PC-9 (cell line): ENCODE data around the gene ALB. TPM values are rescaled to one million over a fixed set of nuclear protein-coding genes. Genes with fewer than 3 reads are reported as not detected.

Source experiments
- BruUV-seq: library from RNA; stranded (reverse); fragments of 400-500 nt; replicated peaks from 2 replicates; lab custom pipeline; 2021; lab: Mats Ljungman, UMichigan
- CTCF ChIA-PET: fragments of 300-600 bp; sonication (Branson Sonifier 250); formaldehyde crosslinking; loops from one replicate; lab custom pipeline; 2022; ENCODE audit warnings: antibody characterized with exemption; lab: Charles Lee
- POLR2A ChIA-PET: fragments of 300-600 bp; sonication (Branson Sonifier 250); formaldehyde crosslinking; loops from one replicate; lab custom pipeline; 2022; ENCODE audit warnings: antibody characterized with exemption; ENCODE audit not compliant: unreplicated experiment; lab: Charles Lee
- DNase-seq, 2 experiments: peaks; one replicate each; pipeline versions ENCODE4 v3.0.0 to v3.0.0-alpha.2; 2015 to 2022; ENCODE audit warnings: mixed read lengths in 1 of 2
- H2AFZ ChIP-seq: fragments of 200-600 bp; sonication (generic); 2 replicates; pipeline ENCODE4 v1.8.1; 2017; ENCODE audit warnings: antibody characterized with exemption
- H3F3A ChIP-seq: fragments of 200-600 bp; sonication (generic); 2 replicates; pipeline ENCODE4 v1.8.1; 2017; ENCODE audit warnings: antibody characterized with exemption, mild to moderate bottlenecking, low read depth; ENCODE audit not compliant: insufficient read depth
- H3K27ac ChIP-seq: fragments of 200-600 bp; sonication (generic); 2 replicates; pipeline ENCODE4 v1.6.1; 2016; ENCODE audit warnings: mixed run types
- H3K27me3 ChIP-seq: fragments of 200-600 bp; sonication (generic); 2 replicates; pipeline ENCODE4 v1.6.1; 2016; ENCODE audit warnings: low read depth, mixed run types; ENCODE audit not compliant: insufficient read depth
- H3K36me3 ChIP-seq: fragments of 200-600 bp; sonication (generic); 2 replicates; pipeline ENCODE4 v1.6.1; 2016; ENCODE audit warnings: low read depth, mixed run types
- H3K4me1 ChIP-seq: fragments of 200-600 bp; sonication (generic); replicated peaks from 2 replicates; pipeline ENCODE4 v1.6.1; 2016; ENCODE audit warnings: mixed run types; ENCODE audit not compliant: insufficient read depth
- H3K4me2 ChIP-seq: fragments of 200-600 bp; sonication (generic); 2 replicates; pipeline ENCODE4 v1.6.1; 2017; ENCODE audit warnings: mixed run types
- H3K4me3 ChIP-seq: fragments of 200-600 bp; sonication (generic); 2 replicates; pipeline ENCODE4 v1.6.1; 2016; ENCODE audit warnings: mixed run types
- H3K79me2 ChIP-seq: fragments of 200-600 bp; sonication (generic); 2 replicates; pipeline ENCODE4 v1.6.1; 2017; ENCODE audit warnings: low read depth, mixed run types
- H3K9me2 ChIP-seq: fragments of 200-600 bp; sonication (generic); 2 replicates; pipeline ENCODE4 v1.8.1; 2017; ENCODE audit warnings: mild to moderate bottlenecking; ENCODE audit not compliant: insufficient read depth
- H3K9me3 ChIP-seq: fragments of 200-600 bp; sonication (generic); 2 replicates; pipeline ENCODE4 v1.8.1; 2016; ENCODE audit warnings: low read depth; ENCODE audit not compliant: insufficient read depth
- H4K20me1 ChIP-seq: fragments of 200-600 bp; sonication (generic); 2 replicates; pipeline ENCODE4 v1.8.1; 2017; ENCODE audit not compliant: insufficient read depth
- EZH2 ChIP-seq: fragments of 200-600 bp; sonication (generic); IDR thresholded peaks from 2 replicates; pipeline ENCODE4 v1.8.0; 2017; ENCODE audit warnings: antibody characterized with exemption, low read depth
- intact Hi-C: fragments of 100-400 bp; cut with micrococcal nuclease; formaldehyde crosslinking; loops from one replicate; pipeline ENCODE4 v1.10.0; 2022; ENCODE audit not compliant: unreplicated experiment
- total RNA-seq: library from RNA; stranded (reverse); gene quantifications from 2 replicates; pipeline ENCODE4 v1.2.3, GENCODE V29; 2021
- TF ChIP-seq, protein P1 (sequence below): fragments of 200-600 bp; sonication (generic); conservative IDR thresholded peaks from 2 replicates; pipeline ENCODE4 v1.6.1; 2017; ENCODE audit warnings: mixed run types, antibody characterized with exemption, mild to moderate bottlenecking, moderate library complexity

Gene ALB
- total RNA-seq, 1 experiment from 2014 or later, result not detected

DNA sequence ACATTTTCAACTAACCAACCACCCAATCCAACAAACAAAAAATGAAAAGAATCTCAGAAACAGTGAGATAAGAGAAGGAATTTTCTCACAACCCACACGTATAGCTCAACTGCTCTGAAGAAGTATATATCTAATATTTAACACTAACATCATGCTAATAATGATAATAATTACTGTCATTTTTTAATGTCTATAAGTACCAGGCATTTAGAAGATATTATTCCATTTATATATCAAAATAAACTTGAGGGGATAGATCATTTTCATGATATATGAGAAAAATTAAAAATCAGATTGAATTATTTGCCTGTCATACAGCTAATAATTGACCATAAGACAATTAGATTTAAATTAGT lies 27.7 kb downstream of the ALB start:
- POLR2A ChIA-PET, result no interaction called here
- no TSS peak for BruUV-seq
- Histone ChIP-seq H3K27ac (no peak overlapping the region), H3K4me3 (no peak overlapping the region), H3K36me3 (no peaks in the 10 kb centered on the region), H3K27me3 (no peaks in the 10 kb centered on the region), H3K79me2 (no peaks in the 10 kb centered on the region), H3K4me1 (no peaks in the 10 kb centered on the region), H4K20me1 (no peaks in the 10 kb centered on the region), H3K4me2 (no peak overlapping the region), H3F3A (no peaks in the 10 kb centered on the region), H2AFZ (no peak overlapping the region), H3K9me2 (no peaks in the 10 kb centered on the region), H3K9me3 (no peaks in the 10 kb centered on the region; the same call in 1 of the 2 replicates)
- intact Hi-C loops, result no loop called here
- TF ChIP-seq, protein P1, sequence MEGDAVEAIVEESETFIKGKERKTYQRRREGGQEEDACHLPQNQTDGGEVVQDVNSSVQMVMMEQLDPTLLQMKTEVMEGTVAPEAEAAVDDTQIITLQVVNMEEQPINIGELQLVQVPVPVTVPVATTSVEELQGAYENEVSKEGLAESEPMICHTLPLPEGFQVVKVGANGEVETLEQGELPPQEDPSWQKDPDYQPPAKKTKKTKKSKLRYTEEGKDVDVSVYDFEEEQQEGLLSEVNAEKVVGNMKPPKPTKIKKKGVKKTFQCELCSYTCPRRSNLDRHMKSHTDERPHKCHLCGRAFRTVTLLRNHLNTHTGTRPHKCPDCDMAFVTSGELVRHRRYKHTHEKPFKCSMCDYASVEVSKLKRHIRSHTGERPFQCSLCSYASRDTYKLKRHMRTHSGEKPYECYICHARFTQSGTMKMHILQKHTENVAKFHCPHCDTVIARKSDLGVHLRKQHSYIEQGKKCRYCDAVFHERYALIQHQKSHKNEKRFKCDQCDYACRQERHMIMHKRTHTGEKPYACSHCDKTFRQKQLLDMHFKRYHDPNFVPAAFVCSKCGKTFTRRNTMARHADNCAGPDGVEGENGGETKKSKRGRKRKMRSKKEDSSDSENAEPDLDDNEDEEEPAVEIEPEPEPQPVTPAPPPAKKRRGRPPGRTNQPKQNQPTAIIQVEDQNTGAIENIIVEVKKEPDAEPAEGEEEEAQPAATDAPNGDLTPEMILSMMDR, result no peak
- TF ChIP-seq EZH2, result no peak
- no peak for DNase-seq
- CTCF ChIA-PET, result no interaction called here

DNA sequence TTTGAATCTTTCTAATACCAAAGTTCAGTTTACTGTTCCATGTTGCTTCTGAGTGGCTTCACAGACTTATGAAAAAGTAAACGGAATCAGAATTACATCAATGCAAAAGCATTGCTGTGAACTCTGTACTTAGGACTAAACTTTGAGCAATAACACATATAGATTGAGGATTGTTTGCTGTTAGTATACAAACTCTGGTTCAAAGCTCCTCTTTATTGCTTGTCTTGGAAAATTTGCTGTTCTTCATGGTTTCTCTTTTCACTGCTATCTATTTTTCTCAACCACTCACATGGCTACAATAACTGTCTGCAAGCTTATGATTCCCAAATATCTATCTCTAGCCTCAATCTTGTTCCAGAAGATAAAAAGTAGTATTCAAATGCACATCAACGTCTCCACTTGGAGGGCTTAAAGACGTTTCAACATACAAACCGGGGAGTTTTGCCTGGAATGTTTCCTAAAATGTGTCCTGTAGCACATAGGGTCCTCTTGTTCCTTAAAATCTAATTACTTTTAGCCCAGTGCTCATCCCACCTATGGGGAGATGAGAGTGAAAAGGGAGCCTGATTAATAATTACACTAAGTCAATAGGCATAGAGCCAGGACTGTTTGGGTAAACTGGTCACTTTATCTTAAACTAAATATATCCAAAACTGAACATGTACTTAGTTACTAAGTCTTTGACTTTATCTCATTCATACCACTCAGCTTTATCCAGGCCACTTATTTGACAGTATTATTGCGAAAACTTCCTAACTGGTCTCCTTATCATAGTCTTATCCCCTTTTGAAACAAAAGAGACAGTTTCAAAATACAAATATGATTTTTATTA lies 28.3 kb downstream of the ALB start:
- H3K4me2 ChIP-seq, result no peak overlapping the region
- DNase-seq, result no peak
- BruUV-seq, result no TSS peak
- no peaks in the 10 kb centered on the region; the same call in 1 of the 2 replicates for H3K9me3 ChIP-seq
- no peaks in the 10 kb centered on the region for H3K79me2 ChIP-seq
- intact Hi-C loops, result no loop called here
- no peak overlapping the region for H2AFZ ChIP-seq
- H4K20me1 ChIP-seq, result no peaks in the 10 kb centered on the region
- POLR2A ChIA-PET, result no interaction called here
- CTCF ChIA-PET, result no interaction called here
- TF ChIP-seq, protein P1, result no peak
- TF ChIP-seq EZH2, result no peak
- H3K27ac ChIP-seq, result no peak overlapping the region
- H3K36me3 ChIP-seq, result no peaks in the 10 kb centered on the region
- no peaks in the 10 kb centered on the region for H3F3A ChIP-seq
- H3K4me1 ChIP-seq, result no peaks in the 10 kb centered on the region
- no peak overlapping the region for H3K4me3 ChIP-seq
- H3K27me3 ChIP-seq, result no peaks in the 10 kb centered on the region
- no peaks in the 10 kb centered on the region for H3K9me2 ChIP-seq

DNA sequence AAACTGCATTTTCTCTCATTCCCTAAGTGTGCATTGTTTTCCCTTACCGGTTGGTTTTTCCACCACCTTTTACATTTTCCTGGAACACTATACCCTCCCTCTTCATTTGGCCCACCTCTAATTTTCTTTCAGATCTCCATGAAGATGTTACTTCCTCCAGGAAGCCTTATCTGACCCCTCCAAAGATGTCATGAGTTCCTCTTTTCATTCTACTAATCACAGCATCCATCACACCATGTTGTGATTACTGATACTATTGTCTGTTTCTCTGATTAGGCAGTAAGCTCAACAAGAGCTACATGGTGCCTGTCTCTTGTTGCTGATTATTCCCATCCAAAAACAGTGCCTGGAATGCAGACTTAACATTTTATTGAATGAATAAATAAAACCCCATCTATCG lies 29.1 kb downstream of the ALB start:
- ChIA-PET POLR2A (no interaction called here), CTCF (no interaction called here)
- H3K4me1 ChIP-seq, result no peaks in the 10 kb centered on the region
- no peaks in the 10 kb centered on the region for H3K36me3 ChIP-seq
- no peak overlapping the region for H2AFZ ChIP-seq
- H3K9me2 ChIP-seq, result no peaks in the 10 kb centered on the region; the same call in 1 of the 2 replicates
- BruUV-seq, result no TSS peak
- no peaks in the 10 kb centered on the region for H3K79me2 ChIP-seq
- DNase-seq, result no peak
- H3K4me3 ChIP-seq, result no peak overlapping the region
- no peak overlapping the region for H3K27ac ChIP-seq
- no peaks in the 10 kb centered on the region for H4K20me1 ChIP-seq
- intact Hi-C loops, result no loop called here
- H3K9me3 ChIP-seq, result no peaks in the 10 kb centered on the region; the same call in 1 of the 2 replicates
- no peak for TF ChIP-seq EZH2
- TF ChIP-seq, protein P1, result no peak
- H3K4me2 ChIP-seq, result no peak overlapping the region
- H3F3A ChIP-seq, result no peaks in the 10 kb centered on the region
- H3K27me3 ChIP-seq, result no peaks in the 10 kb centered on the region
